NCI-H345 (cell line): Measurements from ENCODE around the gene HOXB1.

Experiments used
- DNase-seq: peaks from one replicate; lab custom pipeline; 2025; lab: John Stamatoyannopoulos, UW

The HOXB1 gene

GRCh38 chr17:48554412-48555257 lies 23.8 kb upstream of the HOXB1 start:
- DNase-seq, result peak; percentile 18

DNA sequence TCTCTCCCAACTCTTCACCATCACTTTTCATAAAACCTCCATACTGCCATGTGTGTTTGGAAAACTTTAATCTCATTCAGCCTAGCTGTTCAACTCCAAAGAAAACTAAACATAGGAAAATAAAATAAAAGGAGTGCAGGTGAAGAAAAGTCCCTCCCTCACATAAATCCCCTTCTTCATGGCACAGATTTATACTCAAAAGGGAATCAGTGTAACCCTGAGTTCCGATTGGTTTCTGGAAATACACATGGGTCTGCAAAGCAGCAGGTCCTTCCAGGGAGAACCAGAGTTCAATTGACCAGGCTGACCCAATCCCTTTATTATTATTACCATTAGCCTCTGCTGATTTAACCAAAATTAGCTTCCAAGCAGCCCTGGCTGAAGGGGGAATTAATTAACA lies 23.0 kb upstream of the HOXB1 start:
- DNase-seq, result peak; percentile 6

DNA sequence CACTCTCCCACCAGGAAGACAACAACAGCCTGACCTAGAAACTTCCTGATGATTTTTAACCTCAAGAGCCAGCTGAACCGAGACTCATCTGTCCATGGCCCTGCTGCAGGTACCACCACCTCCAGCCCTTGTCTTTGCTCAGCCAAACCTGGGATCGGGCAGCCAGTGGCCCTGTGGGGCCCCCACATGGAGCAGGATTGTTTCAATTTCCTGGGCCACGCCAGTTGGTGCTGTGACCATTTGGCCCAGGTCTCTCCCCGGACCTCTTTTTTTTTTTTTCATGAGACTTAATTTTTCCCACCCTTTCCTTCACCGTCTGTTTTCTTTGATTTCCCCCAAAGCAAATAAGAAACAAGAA lies 22.4 kb upstream of the HOXB1 start:
- peak; percentile 44 for DNase-seq

- peak; percentile 73 for DNase-seq
Observed at GRCh38 chr17:48552466-48553189, 21.8 kb upstream of the HOXB1 start.

GRCh38 chr17:48551596-48552465 lies 21.0 kb upstream of the HOXB1 start:
- DNase-seq, result peak; percentile 73

DNA sequence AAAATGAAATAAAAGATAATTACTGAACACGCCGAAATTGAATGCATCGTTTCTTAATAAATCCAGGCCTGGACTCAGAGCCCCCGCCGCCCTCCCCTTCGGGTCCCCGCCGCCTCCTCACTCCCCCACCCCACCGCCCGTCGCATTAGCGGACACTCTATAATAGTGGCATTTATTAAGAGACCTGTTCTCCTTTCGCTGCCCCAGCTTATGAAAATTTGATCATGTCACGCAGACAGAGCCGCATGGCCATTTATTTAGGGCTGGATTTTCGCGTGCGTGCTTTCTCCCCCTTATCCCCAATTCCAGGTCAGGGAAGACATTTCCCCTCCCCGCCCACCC lies 20.4 kb upstream of the HOXB1 start:
- peak; percentile 44 for DNase-seq

GRCh38 chr17:48550502-48551213 lies 19.8 kb upstream of the HOXB1 start:
- DNase-seq, result peak; percentile 50

DNA sequence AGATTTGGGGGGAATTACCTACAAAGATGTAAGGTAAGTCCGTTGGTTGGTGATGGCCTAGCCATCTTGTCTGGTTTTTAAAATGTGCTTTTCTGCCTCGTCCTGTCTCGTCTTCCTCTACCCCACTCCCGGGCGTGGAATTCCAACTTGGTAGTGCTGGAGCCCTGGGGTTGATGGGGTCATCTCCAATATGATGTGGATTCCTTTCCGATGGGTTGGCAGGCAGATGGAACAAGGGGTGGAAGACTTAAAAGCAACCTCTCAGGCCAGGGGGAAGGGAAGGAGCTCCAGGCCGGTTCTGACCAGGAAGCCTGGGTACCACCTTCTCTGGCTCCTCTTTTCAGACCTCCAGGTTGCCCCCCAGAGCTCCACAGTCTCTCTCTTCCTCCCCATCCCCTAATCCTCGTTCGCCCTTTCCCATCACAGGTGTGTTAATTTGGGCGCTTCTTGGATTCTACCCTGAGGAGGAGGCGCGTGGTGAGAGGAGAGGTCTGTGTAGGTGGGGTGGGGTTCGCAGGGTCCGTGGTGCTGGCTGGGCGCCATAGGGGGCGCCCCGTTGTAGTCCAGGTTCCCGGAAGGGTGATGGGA lies 19.2 kb upstream of the HOXB1 start:
- no peak for DNase-seq

- peak; percentile 18 for DNase-seq
Observed at GRCh38 chr17:48549281-48549630, 18.4 kb upstream of the HOXB1 start.

GRCh38 chr17:48548523-48549280 lies 17.9 kb upstream of the HOXB1 start:
- DNase-seq, result peak; percentile 17

GRCh38 chr17:48547808-48548522 lies 17.2 kb upstream of the HOXB1 start:
- peak; percentile 63 for DNase-seq

- peak; percentile 63 for DNase-seq
Observed at GRCh38 chr17:48546924-48547807, 16.4 kb upstream of the HOXB1 start.

DNA sequence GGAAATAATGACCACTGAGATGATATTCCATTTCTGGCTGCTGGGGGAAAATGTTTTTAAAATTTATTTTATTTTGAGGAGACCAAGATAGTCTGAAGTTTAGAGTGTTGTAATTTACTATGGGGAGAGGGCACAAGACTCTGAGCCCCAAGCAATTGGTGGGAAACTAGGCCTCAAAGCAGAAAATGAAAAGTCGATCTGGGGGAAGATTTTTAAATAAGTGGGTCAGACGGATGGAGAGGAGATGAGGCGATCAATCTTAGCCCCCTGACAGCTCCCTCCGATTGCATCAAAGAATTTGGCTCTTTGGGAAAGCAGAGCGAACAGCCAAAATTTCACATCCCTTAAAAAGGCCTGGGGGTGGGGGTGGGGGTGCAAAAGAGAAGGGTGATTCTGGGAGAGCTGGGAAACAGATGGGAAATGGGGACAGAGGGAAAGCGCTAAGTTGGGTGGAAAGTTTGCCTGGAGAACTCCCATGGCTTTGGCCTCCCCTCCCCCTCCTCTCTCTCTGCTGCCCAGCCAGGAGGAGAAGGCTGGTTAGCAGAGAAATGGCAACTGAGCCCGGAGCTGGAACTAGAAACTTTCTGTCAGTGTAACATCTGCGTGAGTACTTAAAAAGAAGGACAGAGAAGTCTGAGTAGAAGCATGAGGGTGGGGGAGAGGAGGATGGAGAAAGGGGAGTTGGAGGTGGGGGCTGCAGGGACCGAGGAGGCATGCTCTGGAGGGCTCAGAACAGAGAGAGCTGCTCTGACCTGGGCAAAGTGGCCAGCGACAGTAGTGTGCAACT lies 15.5 kb upstream of the HOXB1 start:
- peak; percentile 44 for DNase-seq

GRCh38 chr17:48545539-48545938 lies 14.7 kb upstream of the HOXB1 start:
- no peak for DNase-seq

DNA sequence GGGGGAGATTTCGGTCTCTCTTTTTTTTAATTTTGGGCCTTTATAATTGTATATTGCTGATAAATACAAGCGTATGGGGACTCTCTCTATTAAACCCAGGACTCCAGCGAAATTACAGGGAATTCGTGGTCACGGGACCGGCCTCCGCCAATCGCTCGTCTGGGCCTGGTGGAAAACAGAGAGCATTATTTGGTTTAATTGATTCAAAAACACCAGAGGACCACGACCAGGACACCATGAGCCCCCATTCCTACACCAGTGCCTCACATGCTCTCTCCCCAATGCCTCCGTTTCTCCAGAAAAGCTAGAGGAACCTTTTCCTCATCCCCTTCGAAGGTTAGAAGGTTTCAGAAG lies 14.2 kb upstream of the HOXB1 start, which contains the start of gene HOXB2:
HOXB2 (minus strand) TSS at position 88 of the 354 bp plus-strand sequence. CDS start 198 bp downstream, outside the sequence.
- peak; percentile 70 for DNase-seq

DNA sequence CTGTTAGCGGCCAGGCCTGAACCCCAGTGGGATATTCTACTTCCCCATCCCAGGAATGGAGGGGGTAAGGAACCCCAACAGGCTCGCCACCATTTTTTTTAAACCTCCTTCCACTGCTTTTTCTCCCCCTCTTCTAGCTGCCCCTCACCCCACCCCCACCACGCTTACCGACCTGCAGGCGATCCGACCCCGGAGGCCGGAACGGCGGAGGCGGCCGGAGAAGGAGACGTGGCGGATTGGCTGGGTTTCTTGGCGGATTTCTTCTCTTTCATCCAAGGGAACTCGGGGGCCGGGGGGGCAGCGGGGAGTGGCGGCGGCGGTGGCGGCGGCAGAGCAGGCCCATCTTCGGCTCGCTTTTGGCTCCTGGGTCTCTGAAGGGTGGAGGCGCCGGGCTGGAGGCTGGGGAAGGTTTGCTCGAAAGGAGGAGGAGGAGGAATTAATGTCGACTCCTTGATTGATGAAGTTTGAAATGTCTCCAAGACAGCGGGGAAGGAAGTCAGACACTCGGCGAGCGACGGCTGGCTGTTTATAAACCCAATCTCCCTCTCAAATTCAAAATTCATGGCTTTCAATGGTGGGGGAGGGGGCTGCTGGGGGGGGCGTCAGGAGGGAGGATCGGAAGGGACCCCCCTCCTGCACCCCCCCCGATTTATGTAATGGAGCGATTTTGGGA lies 13.7 kb upstream of the HOXB1 start:
- peak; percentile 56 for DNase-seq

- no peak for DNase-seq
Observed at GRCh38 chr17:48543854-48544348, 13.1 kb upstream of the HOXB1 start.
